Smooth muscle cell (in vitro differentiated cells): ENCODE measurements around the gene IL4R. TPM values are rescaled to one million over a fixed set of nuclear protein-coding genes. Genes with fewer than 3 reads are reported as not detected.
A peak's percentile ranks its signal among the peaks of the same experiment; 100 is the strongest.

Experiments
- DNase-seq: peaks from one replicate; lab custom pipeline; 2025; ENCODE audit not compliant: unreplicated experiment; lab: John Stamatoyannopoulos, UW
- H2AFZ ChIP-seq: fragments of 200-600 bp; sonication (generic); 2 replicates; pipeline ENCODE4 v1.6.0; 2016; ENCODE audit warnings: antibody characterized with exemption, low read depth, mild to moderate bottlenecking
- H3F3A ChIP-seq: fragments of 200-600 bp; sonication (generic); 2 replicates; pipeline ENCODE4 v1.6.0; 2017; ENCODE audit warnings: antibody characterized with exemption, low read depth
- H3K27ac ChIP-seq: fragments of 200-600 bp; sonication (generic); 2 replicates; pipeline ENCODE4 v1.5.1; 2016; ENCODE audit warnings: low read depth, mild to moderate bottlenecking
- H3K27me3 ChIP-seq: fragments of 200-600 bp; sonication (generic); 2 replicates; pipeline ENCODE4 v1.6.1; 2016; ENCODE audit warnings: low read depth, mild to moderate bottlenecking
- H3K36me3 ChIP-seq: fragments of 200-600 bp; sonication (generic); 2 replicates; pipeline ENCODE4 v1.5.1; 2016; ENCODE audit warnings: low read depth
- H3K4me1 ChIP-seq: fragments of 200-600 bp; sonication (generic); 2 replicates; pipeline ENCODE4 v1.5.1; 2016; ENCODE audit warnings: low read depth
- H3K4me2 ChIP-seq: fragments of 200-600 bp; sonication (generic); 2 replicates; pipeline ENCODE4 v1.6.0; 2016; ENCODE audit warnings: mild to moderate bottlenecking
- H3K4me3 ChIP-seq: fragments of 200-600 bp; sonication (generic); 2 replicates; pipeline ENCODE4 v1.5.1; 2016; ENCODE audit warnings: mild to moderate bottlenecking
- H3K79me2 ChIP-seq: fragments of 200-600 bp; sonication (generic); 2 replicates; pipeline ENCODE4 v1.6.0; 2016; ENCODE audit warnings: low read depth, mild to moderate bottlenecking
- H3K9ac ChIP-seq: fragments of 200-600 bp; sonication (generic); 2 replicates; pipeline ENCODE4 v1.6.0; 2016; ENCODE audit warnings: low read depth
- H3K9me3 ChIP-seq: fragments of 200-600 bp; sonication (generic); replicated peaks from 2 replicates; pipeline ENCODE4 v1.5.1; 2016; ENCODE audit warnings: low read depth
- H4K20me1 ChIP-seq: fragments of 200-600 bp; sonication (generic); 2 replicates; pipeline ENCODE4 v1.6.0; 2016; ENCODE audit warnings: low read depth
- CTCF ChIP-seq: fragments of 200-600 bp; sonication (generic); IDR thresholded peaks from 2 replicates; pipeline ENCODE4 v1.5.1; 2017; ENCODE audit warnings: borderline replicate concordance, mild to moderate bottlenecking, antibody characterized with exemption; ENCODE audit not compliant: insufficient read depth, poor library complexity, severe bottlenecking
- WGBS: methylation state at CpG from one replicate; pipeline ENCODE4 v1.1.7; 2016; ENCODE audit warnings: low lambda C conversion rate; 5-methylcytosine and 5-hydroxymethylcytosine counted together
- polyA plus RNA-seq: library from polyadenylated mRNA; unstranded; fragments of >200 nt; fragmentation: Nextera tagmentation; extraction: Ambion mirVana; gene quantifications from 2 replicates; pipeline ENCODE4 v1.2.1, GENCODE V29; 2016
- total RNA-seq: library from RNA; depleted of rRNA; stranded (reverse); fragments of >200 nt; gene quantifications from 2 replicates; pipeline ENCODE4 v1.2.3, GENCODE V29; 2014

IL4R gene
- total and polyA plus RNA-seq, 2 experiments from 2014 or later, result 13.4 to 24.0 TPM

GRCh38 chr16:27305839-27306442 lies 7.8 kb upstream of the IL4R start:
- H3K36me3 ChIP-seq, result no peaks in the 10 kb centered on the region
- H3K27me3 ChIP-seq, result no peaks in the 10 kb centered on the region
- H2AFZ ChIP-seq, result no peak overlapping the region
- no peak for TF ChIP-seq CTCF
- H3K4me3 ChIP-seq, result no peak overlapping the region
- no peaks in the 10 kb centered on the region for H3F3A ChIP-seq
- no peak for DNase-seq
- H3K79me2 ChIP-seq, result no peaks in the 10 kb centered on the region
- 99% methylated on average over 9 of the region's 9 CpGs for WGBS
- no peaks in the 10 kb centered on the region for H3K4me1 ChIP-seq
- no peak overlapping the region for H3K27ac ChIP-seq
- H3K9me3 ChIP-seq, result no peaks in the 10 kb centered on the region
- no peak overlapping the region for H3K4me2 ChIP-seq
- no peaks in the 10 kb centered on the region for H4K20me1 ChIP-seq
- no peak overlapping the region for H3K9ac ChIP-seq

GRCh38 chr16:27308792-27309191 lies 5.0 kb upstream of the IL4R start:
- 89% methylated on average over 1 of the region's 1 CpG for WGBS
- TF ChIP-seq CTCF, result no peak
- H3K9ac ChIP-seq, result no peak overlapping the region
- H3K9me3 ChIP-seq, result no peaks in the 10 kb centered on the region
- no peak for DNase-seq
- H3K27ac ChIP-seq, result no peak overlapping the region
- no peaks in the 10 kb centered on the region for H3K27me3 ChIP-seq
- no peak overlapping the region for H3K4me2 ChIP-seq
- H4K20me1 ChIP-seq, result no peaks in the 10 kb centered on the region
- H3K4me1 ChIP-seq, result no peaks in the 10 kb centered on the region
- no peaks in the 10 kb centered on the region for H3K79me2 ChIP-seq
- no peaks in the 10 kb centered on the region for H3K36me3 ChIP-seq
- H2AFZ ChIP-seq, result no peak overlapping the region
- no peak overlapping the region for H3K4me3 ChIP-seq
- H3F3A ChIP-seq, result no peaks in the 10 kb centered on the region

- Histone ChIP-seq H3K27ac (peak overlapping the region; percentile 54), H3F3A (no peaks in the 10 kb centered on the region), H3K4me2 (peak overlapping the region; percentile 32), H3K4me3 (no peak overlapping the region), H2AFZ (peak overlapping the region; percentile 4), H3K9me3 (no peaks in the 10 kb centered on the region), H4K20me1 (peaks cover 10% of the 10 kb centered on the region), H3K4me1 (peaks cover 17% of the 10 kb centered on the region), H3K27me3 (no peaks in the 10 kb centered on the region), H3K36me3 (no peaks in the 10 kb centered on the region), H3K79me2 (peaks cover 19% of the 10 kb centered on the region), H3K9ac (no peak overlapping the region)
- TF ChIP-seq CTCF, result no peak
- 63% methylated on average over 16 of the region's 16 CpGs for WGBS
- no peak for DNase-seq
Measured at GRCh38 chr16:27310576-27311447, 3.0 kb upstream of the IL4R start.
